HS-27A (cell line): Measurements from ENCODE around the gene ANKRD22.
"Not testable (repeated sequence)": the region's sequence is repeated elsewhere in the genome, so short reads cannot be mapped to it uniquely, and the experiment has no call there.

Experiments
- DNase-seq: peaks from one replicate; pipeline ENCODE4 v3.0.0-alpha.2; 2012; ENCODE audit warnings: low read depth, missing footprints

ANKRD22 gene

GRCh38 chr10:88877298-88877697 lies 25.7 kb upstream of the ANKRD22 start:
- no peak for DNase-seq

- DNase-seq: no peak
Observed at GRCh38 chr10:88875081-88875480, 23.4 kb upstream of the ANKRD22 start.

- DNase-seq: no peak
Observed at GRCh38 chr10:88874281-88874680, 22.6 kb upstream of the ANKRD22 start.

- DNase-seq: no peak
Observed at GRCh38 chr10:88873757-88874156, 22.1 kb upstream of the ANKRD22 start.

GRCh38 chr10:88870089-88870488 lies 18.4 kb upstream of the ANKRD22 start:
- no peak for DNase-seq

GRCh38 chr10:88866454-88866853 lies 14.8 kb upstream of the ANKRD22 start:
- DNase-seq: no peak

GRCh38 chr10:88865281-88865876 lies 13.7 kb upstream of the ANKRD22 start:
- DNase-seq: no peak

GRCh38 chr10:88861036-88861435 lies 9.4 kb upstream of the ANKRD22 start:
- no peak for DNase-seq

- no peak for DNase-seq
Observed at GRCh38 chr10:88858491-88858890, 6.8 kb upstream of the ANKRD22 start.

GRCh38 chr10:88857831-88858230 lies 6.2 kb upstream of the ANKRD22 start:
- DNase-seq: no peak

GRCh38 chr10:88854684-88855083 lies 3.0 kb upstream of the ANKRD22 start:
- DNase-seq: no peak

GRCh38 chr10:88853155-88853881 lies 1.7 kb upstream of the ANKRD22 start:
- DNase-seq: no peak

- DNase-seq: no peak
Observed at GRCh38 chr10:88852327-88852726, 683 bp upstream of the ANKRD22 start.

GRCh38 chr10:88850712-88851111 lies 932 bp downstream of the ANKRD22 start:
- DNase-seq: no peak

GRCh38 chr10:88849234-88849633 lies 2.4 kb downstream of the ANKRD22 start:
- no peak for DNase-seq

- DNase-seq: peak; percentile 17
Observed at GRCh38 chr10:88848499-88848898, 3.1 kb downstream of the ANKRD22 start.

GRCh38 chr10:88843171-88843570 lies 8.5 kb downstream of the ANKRD22 start:
- DNase-seq: no peak

- no peak for DNase-seq
Observed at GRCh38 chr10:88841316-88842111, 10.1 kb downstream of the ANKRD22 start.

GRCh38 chr10:88840881-88841280 lies 10.8 kb downstream of the ANKRD22 start:
- no peak for DNase-seq

GRCh38 chr10:88840104-88840503 lies 11.5 kb downstream of the ANKRD22 start:
- DNase-seq: no peak

- no peak for DNase-seq
Observed at GRCh38 chr10:88838766-88839350, 12.8 kb downstream of the ANKRD22 start.

- not testable (repeated sequence) for DNase-seq
Observed at GRCh38 chr10:88837632-88838031, 14.0 kb downstream of the ANKRD22 start.

GRCh38 chr10:88835910-88836221 lies 15.8 kb downstream of the ANKRD22 start:
- no peak for DNase-seq
